Renal cortex interstitium (tissue), 11 donors: ENCODE measurements around the gene TMEM209. TPM values are rescaled to one million over a fixed set of nuclear protein-coding genes. Genes with fewer than 3 reads are reported as not detected.
A peak's percentile ranks its signal among the peaks of the same experiment; 100 is the strongest.
"Not testable (repeated sequence)": the region's sequence is repeated elsewhere in the genome, so short reads cannot be mapped to it uniquely, and the experiment has no call there.

Source experiments
- DNase-seq, 11 donors: peaks; one replicate each; pipeline ENCODE4 v3.0.0-alpha.2; 2013; ENCODE audit warnings: low read depth in 9 of 11, low spot score in 4 of 11; ENCODE audit errors: extremely low read depth in 1 of 11
- polyA plus RNA-seq, 3 donors: library from polyadenylated mRNA; unstranded; fragments of 120-200 nt; gene quantifications; one replicate each; pipeline ENCODE4 v1.2.1, GENCODE V29; 2013; ENCODE audit not compliant: insufficient read length in 3 of 3

TMEM209 gene
- polyA plus RNA-seq, 3 donors, result 24.5 to 32.1 (median 29.5) TPM

DNA sequence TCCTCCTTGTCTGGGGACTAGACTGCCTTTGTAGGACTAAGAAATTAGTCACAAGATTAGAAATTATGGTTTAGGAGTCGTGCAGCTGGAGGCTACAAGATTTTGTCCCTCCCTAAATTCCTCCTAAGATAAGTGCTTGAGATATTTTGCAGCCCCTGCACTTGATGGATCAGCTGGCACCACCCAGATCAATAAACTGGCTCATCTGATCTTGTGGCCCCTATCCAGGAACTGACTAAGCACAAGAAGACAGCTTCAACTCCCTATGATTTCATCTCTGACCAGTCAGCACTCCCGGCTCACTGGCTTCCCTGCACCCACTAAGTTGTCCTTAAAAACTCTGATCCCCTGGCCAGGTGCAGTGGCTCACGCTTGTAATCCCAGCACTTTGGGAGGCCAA lies 19.7 kb upstream of the TMEM209 start:
- not testable (repeated sequence) for DNase-seq

DNA sequence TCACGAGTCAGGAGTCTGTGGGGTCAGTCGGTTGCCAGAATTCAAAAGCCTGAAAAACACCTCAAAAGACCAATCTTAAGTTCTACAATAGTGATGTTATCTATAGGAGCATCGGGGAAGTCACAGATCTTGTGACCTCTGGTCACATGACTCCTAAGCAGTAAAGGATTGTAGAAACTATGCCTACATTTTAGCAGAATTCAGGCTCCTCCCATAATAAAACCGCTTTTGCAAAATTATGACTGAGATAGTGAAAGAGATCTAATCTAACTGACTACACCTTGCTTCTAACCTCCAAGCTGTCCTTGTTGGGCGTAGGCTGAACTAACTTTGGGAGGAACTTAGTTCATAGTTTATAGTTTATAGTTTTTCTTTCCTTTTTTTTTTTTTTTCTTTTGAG lies 19.0 kb upstream of the TMEM209 start:
- DNase-seq, result no peak

DNA sequence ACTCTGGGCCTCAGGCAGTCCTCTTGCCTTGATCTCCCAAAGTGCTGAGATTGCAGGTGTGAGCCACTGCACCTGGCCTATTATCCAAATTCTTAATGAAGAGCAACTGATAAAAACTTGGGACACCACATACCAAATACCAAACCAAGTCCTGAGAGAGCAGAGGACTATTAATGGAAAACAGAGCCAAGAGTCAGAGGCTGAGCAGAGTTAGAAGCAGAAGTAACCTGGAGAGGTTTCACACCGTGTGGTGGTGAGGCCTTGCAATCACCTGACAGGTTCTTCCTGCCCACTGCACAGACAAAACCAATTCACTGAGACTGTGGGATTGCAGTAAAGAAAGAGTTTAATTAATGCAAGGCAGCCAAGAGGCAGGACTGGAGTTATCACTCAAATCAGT lies 18.4 kb upstream of the TMEM209 start:
- no peak for DNase-seq

DNA sequence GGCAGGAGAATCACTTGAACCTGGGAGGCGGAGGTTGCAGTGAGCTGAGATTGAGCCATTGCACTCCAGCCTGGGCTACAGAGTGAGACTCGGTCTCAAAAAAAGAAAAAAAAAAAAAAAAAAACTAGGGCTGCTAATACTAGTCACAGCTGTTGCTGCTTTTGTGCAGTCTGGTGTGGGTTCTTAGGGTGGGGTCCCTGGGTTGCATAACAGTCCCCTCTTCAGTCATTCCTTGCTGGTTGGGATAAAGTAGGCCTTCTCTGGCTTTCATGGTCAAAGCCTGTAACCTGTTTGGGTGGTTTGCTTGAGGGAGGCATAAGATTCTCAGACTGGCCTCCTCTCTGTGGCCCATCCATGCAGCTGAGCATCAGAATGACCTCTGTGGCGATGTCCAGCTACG lies 16.5 kb upstream of the TMEM209 start:
- DNase-seq, result no peak

DNA sequence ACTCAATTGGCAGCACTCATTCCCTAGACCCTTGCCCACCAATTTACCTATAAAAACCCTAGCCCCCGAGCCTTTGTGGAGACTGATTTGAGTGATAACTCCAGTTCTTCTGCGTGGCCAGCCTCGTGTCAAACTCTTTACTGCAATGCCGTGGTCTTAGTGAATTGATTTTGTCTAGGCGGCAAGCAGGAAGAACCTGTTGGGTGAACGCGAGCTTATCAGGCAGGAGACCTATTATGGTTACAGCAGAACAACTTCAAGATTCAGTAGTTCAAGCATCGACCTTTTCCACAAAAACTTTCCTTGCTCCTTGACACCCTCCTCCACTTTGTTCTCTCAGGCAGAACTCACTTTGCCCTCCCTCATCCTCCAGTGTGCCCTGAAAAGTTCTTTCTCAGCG lies 14.7 kb upstream of the TMEM209 start:
- no peak for DNase-seq

DNA sequence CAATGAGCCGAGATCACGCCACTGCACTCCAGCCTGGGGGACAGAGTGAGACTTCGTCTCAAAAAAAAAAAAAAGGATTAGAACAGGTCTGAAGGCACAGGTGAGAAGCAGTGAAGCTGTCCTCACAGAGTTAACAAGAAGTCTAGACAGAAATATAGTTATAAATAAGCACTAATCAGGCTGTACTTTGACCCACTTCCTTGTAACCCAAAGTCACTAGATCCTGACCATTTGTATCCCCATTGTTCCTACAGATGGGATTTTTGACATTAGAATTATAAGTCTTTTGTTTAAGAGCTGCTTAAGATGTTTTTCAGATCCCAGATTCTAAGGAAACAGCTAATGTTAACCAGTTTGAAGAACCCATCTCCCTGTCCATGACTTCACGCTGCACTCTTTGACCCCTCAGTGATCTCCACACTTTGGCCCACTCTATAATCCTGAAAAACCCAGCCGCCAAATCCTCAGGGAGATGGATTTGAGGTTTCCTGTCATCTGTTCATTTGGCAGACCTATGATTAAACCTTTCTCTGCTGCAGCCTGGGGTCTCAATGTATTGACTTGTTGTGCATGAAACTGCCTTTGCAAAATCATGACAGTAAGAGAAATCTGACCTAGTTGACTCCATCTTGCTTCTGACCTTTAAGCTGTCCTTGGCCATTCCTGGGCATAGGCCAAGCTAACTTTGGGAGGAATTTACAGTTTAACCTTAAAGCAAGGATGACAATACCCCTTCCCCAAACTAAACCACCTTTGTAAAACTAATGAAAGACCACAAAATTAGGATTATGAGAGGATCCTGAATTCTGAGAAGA lies 13.8 kb upstream of the TMEM209 start:
- no peak for DNase-seq

DNA sequence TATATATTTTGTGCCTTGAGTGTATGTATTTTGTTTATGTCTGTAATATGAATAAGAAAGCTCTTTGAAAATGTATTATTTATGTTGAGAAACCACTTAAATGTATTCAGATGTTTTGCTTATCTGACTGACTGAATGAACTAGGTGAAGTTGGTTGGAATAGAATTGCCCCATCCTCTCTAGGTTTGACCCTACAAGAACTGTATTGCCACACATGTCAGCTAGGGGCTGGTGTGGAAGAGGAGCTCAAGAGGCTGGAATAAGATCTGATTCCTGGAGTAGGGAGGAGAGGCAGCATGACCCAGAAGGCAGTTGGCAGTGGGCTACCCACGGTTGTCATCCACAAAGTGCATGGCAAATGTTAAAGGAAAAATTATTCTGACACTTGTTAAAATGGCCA lies 11.5 kb upstream of the TMEM209 start:
- no peak for DNase-seq

DNA sequence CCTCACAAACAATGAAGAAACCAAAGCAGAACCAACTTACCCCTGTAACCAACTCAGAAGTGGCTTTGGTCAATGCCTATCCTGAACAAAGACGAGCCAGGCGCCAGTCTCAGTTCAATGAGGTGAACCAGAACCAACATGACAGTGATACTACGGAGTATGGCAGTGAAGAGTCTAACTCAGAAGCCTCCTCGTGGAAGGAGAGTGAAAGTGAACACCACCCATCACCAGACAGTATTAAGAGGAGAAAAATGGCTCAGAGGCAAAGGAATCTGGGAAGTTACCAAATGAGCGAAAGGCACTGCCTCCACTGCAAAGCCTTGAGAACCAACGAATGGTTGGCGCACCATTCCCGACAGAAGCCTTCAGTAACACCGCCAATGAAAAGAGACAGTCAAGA lies 10.8 kb upstream of the TMEM209 start:
- no peak for DNase-seq

DNA sequence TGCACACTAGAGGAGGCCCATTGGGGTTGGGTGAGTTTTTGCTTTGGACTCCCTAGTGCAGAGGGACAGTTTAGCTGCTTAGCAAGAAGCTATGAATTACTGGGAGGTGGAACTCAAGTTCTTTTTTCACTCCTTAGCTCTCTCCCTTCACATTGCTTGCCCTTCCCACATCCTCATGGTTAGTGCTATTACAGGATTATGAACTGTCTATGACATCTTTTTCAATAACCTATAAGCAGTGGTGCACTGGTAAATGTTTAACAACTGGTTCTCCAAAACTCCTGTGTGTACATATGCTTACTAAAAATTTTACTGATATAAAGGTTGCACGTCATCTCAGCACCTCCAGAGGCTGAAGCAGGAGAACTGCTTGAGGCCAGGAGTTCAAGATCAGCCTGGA lies 8.6 kb upstream of the TMEM209 start:
- DNase-seq, result no peak

DNA sequence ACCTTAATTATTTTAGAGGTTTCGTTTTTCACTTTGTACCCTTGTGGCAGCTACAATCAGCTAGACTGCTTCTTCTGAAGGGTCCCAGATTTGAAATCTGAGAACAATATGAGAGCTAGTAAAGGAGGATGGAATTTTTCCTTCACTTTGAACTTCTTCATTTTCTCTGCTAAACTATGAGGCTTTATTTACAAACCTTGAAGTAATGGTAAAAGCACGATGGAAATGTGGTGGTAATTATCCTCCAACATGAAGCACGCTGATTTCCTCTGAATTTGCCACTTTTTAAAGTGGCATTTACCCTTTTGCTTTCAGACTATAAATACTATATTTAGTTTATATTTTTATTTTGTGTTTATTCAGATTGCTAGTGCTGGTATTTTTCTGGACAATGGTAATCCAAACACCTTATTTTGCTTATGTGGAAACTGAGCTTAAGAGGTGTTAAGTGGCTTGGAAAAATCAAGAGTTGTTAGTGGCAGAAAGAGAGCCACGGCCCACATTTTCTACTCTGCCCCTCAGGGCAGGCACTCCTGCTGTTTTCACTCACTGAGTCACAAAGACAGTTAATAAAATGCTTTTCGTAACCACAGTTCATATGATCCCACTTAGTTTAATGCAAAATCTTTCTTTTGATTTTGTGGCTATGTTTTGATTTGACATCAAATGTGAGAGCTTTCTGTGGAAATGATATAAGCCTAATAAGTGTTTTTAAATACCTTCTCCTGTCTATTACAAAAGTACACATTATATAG lies 5.2 kb upstream of the TMEM209 start:
- no peak for DNase-seq

DNA sequence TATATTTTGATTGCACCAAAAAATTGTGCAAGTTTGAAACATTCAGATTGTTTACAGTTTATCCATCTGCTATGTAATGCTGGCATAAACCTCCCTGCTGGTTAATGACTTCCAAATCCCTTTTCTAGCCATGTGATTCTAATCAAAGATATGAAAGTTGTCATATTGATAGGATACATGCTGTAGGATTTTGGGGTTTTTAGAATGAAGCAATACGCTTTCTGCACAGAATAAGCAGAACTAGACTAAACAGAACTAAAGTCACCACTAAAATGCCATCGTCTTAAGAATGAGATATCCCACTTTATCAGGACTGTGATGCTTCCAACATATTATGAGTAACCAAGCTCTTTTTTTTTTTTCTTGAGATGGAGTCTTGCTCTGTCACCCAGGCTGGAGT lies 3.3 kb upstream of the TMEM209 start:
- no peak for DNase-seq

DNA sequence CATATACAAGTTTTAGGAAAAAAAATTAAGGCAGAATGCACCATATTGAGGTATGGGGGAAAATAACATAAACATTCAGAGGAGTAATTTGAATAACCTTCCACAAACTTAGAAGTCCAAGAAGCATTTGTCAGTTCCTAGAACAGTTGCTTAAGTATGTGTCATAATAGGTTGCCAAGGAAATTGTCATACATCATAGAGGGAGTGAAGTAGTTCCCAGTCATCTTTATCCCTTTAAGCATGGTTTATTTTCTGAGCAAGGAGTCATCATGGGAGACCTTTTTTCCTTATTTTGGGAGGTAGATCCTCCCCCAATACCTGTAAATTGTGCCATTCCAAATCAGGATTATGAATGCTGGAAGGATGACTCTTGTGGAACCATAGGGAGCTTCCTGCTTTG lies 2.4 kb upstream of the TMEM209 start, which contains the start of gene SSMEM1:
SSMEM1 (plus strand) TSS at position 219 of the 400 bp plus-strand sequence; CDS start at position 270, 51 bp downstream.
- DNase-seq, result no peak

DNA sequence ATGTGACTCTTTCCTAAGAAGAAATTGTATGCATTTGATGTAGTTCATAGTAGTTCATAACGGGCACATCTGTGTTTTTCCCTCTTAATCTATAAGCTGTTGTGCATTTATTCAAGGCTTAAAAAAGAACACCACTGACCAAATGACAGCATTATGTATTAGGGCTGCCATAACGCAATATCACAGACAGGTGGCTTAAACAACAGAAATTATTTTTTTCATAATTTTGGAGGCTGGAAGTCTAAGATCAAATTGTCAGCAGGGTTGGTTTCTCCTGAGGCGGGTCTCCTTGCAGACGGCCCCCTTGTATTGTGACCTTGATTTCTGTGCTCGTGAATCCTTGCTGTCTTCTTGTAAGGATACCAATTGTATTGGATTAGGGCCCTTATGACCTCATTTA lies 1.8 kb upstream of the TMEM209 start:
- no peak for DNase-seq

DNA sequence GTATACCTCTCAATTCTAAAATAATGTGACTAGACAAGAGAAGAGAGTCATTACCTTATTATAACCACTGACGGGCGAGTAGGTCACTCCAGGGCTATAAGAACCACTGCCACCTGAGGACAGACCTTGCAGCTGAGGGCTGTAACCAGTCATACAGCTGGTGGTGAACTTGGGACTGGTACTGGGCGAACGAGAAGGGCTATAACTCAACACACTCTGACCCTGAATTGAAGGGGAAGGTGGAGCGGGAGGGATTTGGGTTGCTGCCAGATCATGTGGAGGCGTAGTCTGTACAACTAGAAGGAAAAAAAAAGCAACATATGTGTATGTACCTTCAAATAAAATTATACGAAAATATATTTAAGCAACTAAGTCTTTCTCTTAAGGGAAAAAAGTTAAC lies 3.4 kb downstream of the TMEM209 start:
- DNase-seq, result peak in 1 of 11 donors; percentile 27

DNA sequence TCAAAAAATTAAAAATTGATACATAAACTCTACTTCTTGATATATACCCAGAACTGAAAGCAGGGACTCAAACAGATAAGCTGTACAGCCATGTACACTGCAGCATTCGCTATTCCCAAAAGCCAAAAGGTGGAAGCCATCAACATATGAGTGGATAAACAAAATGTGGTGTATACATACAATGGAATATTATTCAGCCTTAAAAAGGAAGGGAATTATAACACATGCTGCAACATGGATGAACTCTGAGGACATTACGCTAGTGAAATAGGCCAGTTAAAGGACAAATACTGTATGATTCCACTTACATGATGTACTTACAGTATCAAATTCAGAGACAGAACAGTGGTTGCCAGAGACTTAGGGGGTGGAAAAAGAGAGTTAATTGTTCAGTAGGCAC lies 8.1 kb downstream of the TMEM209 start:
- no peak for DNase-seq

DNA sequence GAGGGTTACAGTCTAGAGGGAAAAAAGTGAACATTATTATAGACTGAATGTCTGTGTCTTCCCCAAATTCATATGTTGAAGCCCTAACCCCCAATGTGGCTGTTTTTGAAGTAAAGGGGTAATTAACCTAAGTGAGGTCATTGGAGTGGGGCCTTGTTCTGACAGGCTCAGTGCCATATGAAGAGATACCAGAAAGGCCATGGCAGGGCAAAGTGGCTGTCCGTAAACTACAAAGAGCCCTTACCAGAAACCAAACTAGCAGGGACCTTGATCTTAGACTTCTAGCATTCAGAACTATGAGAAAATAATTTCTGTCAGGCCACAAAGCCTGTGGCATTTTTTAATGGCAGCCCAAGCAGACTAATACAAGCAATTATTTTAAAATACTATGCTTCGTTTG lies 8.7 kb downstream of the TMEM209 start:
- no peak for DNase-seq

DNA sequence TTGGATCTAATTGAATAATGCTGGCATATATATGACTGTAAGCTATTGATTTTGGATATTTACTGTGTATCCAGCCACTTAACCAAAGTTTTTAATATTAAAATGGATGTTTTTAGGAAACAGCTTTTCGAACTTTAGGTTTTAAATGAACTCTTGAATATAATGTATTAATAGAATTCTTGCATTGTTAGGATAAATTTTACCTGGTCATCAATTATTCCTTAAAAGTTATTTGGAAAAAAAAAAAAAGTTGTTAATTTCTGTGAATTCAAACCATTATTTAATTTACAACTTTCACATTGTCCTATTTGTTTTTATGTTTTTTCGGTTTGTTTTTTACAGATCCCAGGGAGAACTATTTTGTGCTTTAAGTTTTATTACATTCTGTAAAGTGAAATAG lies 9.8 kb downstream of the TMEM209 start:
- DNase-seq, result no peak

DNA sequence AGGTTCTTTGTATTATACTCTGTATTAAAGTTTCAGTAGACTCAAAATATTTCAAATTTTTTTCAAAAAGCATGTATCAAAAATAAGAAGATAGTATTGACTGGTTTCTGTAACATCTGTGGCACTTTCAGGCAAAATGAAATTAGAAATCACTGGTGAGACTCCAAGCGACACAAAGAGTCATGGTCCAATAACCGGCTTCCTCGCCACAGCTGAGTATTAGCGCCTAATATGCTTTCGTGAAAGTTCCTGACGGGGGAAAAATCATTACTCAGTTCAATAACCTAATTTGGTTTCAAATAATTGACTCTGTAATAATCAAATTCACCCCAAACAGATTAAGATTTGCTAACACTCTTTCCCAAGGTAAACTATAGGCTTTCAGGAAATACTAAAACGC lies 13.4 kb downstream of the TMEM209 start:
- DNase-seq, result no peak

DNA sequence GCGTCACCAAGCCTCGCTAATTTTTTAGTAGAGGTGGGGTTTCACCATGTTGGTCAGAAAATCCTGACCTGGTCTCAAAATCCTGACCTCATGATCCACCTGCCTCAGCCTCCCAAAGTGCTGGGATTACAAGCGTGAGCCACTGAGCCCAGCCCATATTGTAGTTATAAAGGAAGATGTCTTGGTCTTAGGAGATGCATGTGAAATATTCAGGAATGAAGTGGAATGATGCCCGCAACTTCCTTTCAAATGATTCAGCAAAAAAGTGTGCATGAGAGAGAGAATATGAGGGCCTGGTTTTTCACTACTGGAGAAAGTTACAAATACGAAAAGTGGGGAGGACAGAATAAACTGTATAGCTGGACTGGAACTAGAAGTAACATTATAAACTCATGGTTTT lies 15.9 kb downstream of the TMEM209 start:
- DNase-seq, result no peak

DNA sequence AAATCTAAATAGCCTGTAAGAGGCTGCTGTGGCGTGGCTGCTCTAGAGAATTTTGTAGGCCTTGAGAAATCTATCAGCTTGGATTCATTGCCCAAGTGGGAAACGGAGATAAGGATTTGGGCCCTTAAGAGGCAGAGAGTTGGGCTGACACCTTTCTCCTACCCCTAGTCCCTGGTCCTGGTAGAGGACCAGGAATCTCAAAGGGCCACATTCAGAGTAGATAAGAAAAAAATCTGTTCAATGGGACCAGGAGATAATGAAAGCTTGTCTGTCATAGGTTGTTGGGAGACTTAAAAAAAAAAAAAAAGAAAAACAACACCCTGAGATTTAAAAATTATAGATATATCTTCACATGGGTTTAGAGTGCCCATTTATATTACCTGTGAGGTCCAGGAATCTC lies 17.8 kb downstream of the TMEM209 start:
- DNase-seq, result no peak

DNA sequence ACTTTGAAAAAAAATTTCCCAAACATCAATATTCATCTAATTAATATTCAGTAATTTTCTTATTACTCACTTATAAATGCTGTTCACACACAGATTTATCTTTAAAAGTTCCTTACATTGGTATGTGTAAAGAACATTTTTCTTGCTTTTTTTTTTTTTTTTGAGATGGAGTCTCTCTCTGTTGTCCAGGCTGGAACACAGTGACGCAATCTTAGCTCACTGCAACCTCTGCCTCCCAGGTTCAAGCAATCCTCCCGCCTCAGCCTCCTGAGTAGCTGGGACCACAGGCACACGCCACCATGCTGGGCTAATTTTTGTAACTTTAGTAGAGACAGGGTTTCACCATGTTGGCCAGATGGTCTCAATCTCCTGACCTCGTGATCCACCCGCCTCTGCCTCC lies 20.9 kb downstream of the TMEM209 start:
- not testable (repeated sequence) for DNase-seq
